ENCODE results near the gene GPRC5C. TPM values are rescaled to one million over a fixed set of nuclear protein-coding genes. Genes with fewer than 3 reads are reported as not detected.

The GPRC5C gene
- total and polyA plus RNA-seq, 9 of the 15 experiments (the other 6 are each of a cell fraction or from before 2014, with no cell fraction given) = 0.28 to 9.0 (median 4.1) TPM

DNA sequence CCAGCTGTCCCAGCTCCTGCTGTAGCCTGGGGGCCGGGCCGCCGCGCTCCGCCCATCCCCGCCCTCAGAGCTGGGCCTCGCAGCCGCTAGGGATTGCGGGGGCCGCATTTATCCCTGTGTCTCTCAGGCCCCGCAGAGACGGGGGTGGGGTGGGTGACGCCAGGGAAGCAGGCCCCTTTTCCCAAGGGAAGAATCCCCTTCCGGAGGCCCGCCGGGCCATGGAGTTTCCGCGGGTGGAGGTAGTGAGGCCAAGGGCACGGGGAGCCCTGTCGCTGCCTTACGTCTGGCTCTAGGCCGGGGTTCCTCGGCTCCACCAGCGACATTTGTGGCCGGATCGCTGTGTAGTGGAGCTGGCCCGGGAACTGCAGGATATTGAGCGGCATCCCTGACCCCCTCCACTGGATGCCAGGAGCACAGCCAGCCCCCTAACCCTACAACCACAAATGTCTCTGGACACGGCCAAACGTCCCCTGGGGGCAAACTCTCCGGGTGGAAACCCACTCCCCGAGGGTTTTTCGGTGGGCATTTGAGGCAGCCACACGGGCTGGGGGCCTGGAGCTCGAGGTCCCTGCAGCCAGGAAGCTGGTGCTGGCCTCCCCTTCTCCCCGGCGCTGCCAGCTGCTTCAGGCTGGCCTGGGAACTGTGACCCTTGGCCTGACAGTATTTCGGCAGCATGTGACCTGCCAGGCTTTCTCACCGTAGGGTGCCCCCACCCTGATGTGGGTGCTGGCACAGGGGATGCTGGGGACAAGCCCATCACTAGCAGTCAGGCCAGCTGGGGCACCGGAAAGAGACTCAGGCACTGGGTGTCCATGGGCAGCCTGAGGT lies 22.5 kb downstream of the GPRC5C start (continued):
- TF ChIP-seq, protein P1, sequence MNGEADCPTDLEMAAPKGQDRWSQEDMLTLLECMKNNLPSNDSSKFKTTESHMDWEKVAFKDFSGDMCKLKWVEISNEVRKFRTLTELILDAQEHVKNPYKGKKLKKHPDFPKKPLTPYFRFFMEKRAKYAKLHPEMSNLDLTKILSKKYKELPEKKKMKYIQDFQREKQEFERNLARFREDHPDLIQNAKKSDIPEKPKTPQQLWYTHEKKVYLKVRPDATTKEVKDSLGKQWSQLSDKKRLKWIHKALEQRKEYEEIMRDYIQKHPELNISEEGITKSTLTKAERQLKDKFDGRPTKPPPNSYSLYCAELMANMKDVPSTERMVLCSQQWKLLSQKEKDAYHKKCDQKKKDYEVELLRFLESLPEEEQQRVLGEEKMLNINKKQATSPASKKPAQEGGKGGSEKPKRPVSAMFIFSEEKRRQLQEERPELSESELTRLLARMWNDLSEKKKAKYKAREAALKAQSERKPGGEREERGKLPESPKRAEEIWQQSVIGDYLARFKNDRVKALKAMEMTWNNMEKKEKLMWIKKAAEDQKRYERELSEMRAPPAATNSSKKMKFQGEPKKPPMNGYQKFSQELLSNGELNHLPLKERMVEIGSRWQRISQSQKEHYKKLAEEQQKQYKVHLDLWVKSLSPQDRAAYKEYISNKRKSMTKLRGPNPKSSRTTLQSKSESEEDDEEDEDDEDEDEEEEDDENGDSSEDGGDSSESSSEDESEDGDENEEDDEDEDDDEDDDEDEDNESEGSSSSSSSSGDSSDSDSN (IDR thresholded peaks at IDR 0.05; ENCODE audit: borderline replicate concordance in 1 of 2, low read depth in 2 of 2, low read length in 2 of 2) = 0 out of 4 replicates have a peak, but pooled peaks of 1 of the 2 experiments have one; percentile 31
- TF ChIP-seq SIRT6 (IDR thresholded peaks at IDR 0.05; ENCODE audit: low read depth, low read length) (no peak), KLF6 (CRISPR knock-in tag; IDR thresholded peaks at IDR 0.05; ENCODE audit: borderline replicate concordance) (no peak), RAD21 (CRISPR knock-in tag; conservative IDR thresholded peaks at IDR 0.05 in 1 of 2, IDR thresholded peaks at IDR 0.05 in 1 of 2) (peak in 1 of 2 experiments; percentile 38; a peak in 2 of 4 replicates), SAFB (IDR thresholded peaks at IDR 0.05; ENCODE audit: borderline replicate concordance, low read depth, low read length) (no peak), MYBL2 (IDR thresholded peaks at IDR 0.05; ENCODE audit: low read depth) (no peak), MYBL2 (CRISPR knock-in tag; IDR thresholded peaks at IDR 0.05; ENCODE audit: borderline replicate concordance) (no peak), MCM3 (IDR thresholded peaks at IDR 0.05) (no peak), ZC3H11A (IDR thresholded peaks at IDR 0.05; ENCODE audit: low read depth, low read length) (no peak), GATAD2B (IDR thresholded peaks at IDR 0.05; ENCODE audit: borderline replicate concordance) (no peak)
- TF ChIP-seq, protein P2, sequence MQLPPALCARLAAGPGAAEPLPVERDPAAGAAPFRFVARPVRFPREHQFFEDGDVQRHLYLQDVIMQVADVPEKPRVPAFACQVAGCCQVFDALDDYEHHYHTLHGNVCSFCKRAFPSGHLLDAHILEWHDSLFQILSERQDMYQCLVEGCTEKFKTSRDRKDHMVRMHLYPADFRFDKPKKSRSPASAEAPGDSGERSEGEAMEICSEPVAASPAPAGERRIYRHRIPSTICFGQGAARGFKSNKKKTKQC (CRISPR knock-in tag; IDR thresholded peaks at IDR 0.05) = no peak
- TF ChIP-seq, protein P3, sequence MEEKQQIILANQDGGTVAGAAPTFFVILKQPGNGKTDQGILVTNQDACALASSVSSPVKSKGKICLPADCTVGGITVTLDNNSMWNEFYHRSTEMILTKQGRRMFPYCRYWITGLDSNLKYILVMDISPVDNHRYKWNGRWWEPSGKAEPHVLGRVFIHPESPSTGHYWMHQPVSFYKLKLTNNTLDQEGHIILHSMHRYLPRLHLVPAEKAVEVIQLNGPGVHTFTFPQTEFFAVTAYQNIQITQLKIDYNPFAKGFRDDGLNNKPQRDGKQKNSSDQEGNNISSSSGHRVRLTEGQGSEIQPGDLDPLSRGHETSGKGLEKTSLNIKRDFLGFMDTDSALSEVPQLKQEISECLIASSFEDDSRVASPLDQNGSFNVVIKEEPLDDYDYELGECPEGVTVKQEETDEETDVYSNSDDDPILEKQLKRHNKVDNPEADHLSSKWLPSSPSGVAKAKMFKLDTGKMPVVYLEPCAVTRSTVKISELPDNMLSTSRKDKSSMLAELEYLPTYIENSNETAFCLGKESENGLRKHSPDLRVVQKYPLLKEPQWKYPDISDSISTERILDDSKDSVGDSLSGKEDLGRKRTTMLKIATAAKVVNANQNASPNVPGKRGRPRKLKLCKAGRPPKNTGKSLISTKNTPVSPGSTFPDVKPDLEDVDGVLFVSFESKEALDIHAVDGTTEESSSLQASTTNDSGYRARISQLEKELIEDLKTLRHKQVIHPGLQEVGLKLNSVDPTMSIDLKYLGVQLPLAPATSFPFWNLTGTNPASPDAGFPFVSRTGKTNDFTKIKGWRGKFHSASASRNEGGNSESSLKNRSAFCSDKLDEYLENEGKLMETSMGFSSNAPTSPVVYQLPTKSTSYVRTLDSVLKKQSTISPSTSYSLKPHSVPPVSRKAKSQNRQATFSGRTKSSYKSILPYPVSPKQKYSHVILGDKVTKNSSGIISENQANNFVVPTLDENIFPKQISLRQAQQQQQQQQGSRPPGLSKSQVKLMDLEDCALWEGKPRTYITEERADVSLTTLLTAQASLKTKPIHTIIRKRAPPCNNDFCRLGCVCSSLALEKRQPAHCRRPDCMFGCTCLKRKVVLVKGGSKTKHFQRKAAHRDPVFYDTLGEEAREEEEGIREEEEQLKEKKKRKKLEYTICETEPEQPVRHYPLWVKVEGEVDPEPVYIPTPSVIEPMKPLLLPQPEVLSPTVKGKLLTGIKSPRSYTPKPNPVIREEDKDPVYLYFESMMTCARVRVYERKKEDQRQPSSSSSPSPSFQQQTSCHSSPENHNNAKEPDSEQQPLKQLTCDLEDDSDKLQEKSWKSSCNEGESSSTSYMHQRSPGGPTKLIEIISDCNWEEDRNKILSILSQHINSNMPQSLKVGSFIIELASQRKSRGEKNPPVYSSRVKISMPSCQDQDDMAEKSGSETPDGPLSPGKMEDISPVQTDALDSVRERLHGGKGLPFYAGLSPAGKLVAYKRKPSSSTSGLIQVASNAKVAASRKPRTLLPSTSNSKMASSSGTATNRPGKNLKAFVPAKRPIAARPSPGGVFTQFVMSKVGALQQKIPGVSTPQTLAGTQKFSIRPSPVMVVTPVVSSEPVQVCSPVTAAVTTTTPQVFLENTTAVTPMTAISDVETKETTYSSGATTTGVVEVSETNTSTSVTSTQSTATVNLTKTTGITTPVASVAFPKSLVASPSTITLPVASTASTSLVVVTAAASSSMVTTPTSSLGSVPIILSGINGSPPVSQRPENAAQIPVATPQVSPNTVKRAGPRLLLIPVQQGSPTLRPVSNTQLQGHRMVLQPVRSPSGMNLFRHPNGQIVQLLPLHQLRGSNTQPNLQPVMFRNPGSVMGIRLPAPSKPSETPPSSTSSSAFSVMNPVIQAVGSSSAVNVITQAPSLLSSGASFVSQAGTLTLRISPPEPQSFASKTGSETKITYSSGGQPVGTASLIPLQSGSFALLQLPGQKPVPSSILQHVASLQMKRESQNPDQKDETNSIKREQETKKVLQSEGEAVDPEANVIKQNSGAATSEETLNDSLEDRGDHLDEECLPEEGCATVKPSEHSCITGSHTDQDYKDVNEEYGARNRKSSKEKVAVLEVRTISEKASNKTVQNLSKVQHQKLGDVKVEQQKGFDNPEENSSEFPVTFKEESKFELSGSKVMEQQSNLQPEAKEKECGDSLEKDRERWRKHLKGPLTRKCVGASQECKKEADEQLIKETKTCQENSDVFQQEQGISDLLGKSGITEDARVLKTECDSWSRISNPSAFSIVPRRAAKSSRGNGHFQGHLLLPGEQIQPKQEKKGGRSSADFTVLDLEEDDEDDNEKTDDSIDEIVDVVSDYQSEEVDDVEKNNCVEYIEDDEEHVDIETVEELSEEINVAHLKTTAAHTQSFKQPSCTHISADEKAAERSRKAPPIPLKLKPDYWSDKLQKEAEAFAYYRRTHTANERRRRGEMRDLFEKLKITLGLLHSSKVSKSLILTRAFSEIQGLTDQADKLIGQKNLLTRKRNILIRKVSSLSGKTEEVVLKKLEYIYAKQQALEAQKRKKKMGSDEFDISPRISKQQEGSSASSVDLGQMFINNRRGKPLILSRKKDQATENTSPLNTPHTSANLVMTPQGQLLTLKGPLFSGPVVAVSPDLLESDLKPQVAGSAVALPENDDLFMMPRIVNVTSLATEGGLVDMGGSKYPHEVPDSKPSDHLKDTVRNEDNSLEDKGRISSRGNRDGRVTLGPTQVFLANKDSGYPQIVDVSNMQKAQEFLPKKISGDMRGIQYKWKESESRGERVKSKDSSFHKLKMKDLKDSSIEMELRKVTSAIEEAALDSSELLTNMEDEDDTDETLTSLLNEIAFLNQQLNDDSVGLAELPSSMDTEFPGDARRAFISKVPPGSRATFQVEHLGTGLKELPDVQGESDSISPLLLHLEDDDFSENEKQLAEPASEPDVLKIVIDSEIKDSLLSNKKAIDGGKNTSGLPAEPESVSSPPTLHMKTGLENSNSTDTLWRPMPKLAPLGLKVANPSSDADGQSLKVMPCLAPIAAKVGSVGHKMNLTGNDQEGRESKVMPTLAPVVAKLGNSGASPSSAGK (IDR thresholded peaks at IDR 0.05) = peak; percentile 43; the same call in 1 of the 2 replicates
